Body of pancreas (tissue), 4 donors: ENCODE data around the gene LYST.

Experiments used
- CTCF ChIP-seq, 7 experiments: fragments of 450-650 bp in 4 of 7; fragments of 200-600 bp in 3 of 7; sonication (generic) in 3 of 7; IDR thresholded peaks; one replicate each; pipeline ENCODE4 v1.5.1; 2016 to 2019; ENCODE audit warnings: antibody characterized with exemption in 7 of 7
- POLR2A ChIP-seq, 3 donors: fragments of 450-650 bp; IDR thresholded peaks; one replicate each; pipeline ENCODE4 v1.6.1; 2016; ENCODE audit warnings: antibody characterized with exemption in 3 of 3, mild to moderate bottlenecking in 2 of 3

- no peak for TF ChIP-seq CTCF (IDR thresholded peaks at IDR 0.05)
- no peak for TF ChIP-seq POLR2A (IDR thresholded peaks at IDR 0.05)
Observed at GRCh38 chr1:235911876-235912275, 45.2 kb upstream of the LYST start.
